ENCODE data around the gene NOL9.
A peak's percentile ranks its signal among the peaks of the same experiment; 100 is the strongest.
"Not testable (repeated sequence)": the region's sequence is repeated elsewhere in the genome, so short reads cannot be mapped to it uniquely, and the experiment has no call there.

NOL9 gene

DNA sequence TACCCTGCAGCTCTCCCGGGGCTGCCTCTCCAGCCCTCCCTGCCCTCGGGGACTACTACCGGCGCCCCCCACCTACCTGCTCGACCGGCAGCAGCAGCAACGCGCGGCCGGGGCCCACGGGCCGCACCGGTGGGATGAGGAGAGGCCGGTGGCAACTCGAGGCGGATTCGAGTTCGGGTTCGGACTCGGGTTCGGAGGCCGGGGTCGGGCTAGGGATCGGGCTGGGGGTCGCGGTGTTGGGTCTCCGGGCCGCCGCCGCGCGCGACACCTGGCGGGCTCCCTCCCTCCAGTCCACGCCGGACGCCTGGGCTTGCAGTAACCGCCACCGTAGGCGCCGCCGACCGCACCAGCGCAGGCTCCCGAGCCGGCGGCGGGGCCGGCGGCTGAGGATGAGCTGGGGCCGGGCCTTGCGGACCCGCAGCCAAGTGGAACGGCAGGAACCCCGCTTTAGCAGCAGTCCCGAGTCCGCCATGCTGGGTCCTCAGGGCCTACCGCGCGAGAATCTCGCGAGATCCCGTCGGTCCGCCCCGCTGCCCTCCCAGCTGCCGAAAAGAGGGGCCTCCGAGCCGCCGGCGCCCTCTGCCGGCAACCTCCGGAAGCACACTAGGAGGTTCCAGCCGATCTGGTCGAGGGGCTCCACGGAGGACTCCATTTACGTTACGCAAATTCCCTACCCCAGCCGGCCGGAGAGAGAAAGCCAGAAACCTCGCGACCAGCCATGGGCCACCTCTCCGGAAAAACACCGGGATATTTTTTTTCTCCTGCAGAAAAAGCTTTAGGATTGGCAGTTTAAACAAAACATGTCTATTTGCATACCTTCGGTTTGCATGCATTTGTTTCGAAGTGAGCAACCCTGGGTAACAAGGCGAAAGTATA lies at the start of gene NOL9:
TSS of gene NOL9 (minus strand) at position 483 of the 876 bp plus-strand sequence. CDS start at position 472, 11 bp downstream.
- peak; percentile 90 for DNase-seq

DNA sequence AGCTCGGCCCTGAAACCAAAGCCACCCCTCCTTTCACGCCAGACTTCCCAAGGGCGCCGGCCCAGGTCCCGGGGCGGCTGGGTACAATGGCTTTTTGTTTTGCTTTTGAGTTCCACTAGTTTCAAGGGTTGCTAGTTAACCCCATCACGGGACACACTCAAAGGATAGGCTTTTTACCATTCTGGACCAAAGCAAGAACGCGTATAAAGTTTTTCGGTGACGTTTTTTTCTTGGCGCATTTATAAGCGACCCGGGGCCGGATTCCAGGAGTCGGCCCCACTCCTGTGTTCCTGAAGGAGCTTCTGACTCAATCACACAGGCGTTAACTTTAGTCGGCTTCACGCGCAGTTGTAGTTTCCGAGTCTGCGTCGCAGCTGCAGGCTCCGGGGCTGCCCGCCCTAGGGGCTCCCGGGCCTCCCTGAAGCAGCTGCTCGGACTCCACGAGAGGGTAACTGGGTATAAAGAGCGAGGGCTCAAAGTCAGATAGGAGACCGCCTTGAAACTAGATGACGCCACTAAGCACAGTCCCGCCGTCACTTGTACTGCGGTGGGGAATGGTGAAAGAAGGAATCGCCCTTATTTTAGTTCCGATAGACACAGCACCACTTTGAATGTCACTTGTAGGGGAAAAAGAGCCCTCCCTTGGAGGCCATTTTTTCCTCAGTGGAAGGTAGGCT lies 49.1 kb upstream of the NOL9 start:
- DNase-seq, result peak; percentile 51

- DNase-seq, result peak; percentile 76
Observed at GRCh38 chr1:6602669-6603237, 48.4 kb upstream of the NOL9 start, which contains the start of gene KLHL21. Gene KLHL21, minus strand, starts transcription at chr1:6602869. Its CDS starts 52 bp downstream, at chr1:6602817.

DNA sequence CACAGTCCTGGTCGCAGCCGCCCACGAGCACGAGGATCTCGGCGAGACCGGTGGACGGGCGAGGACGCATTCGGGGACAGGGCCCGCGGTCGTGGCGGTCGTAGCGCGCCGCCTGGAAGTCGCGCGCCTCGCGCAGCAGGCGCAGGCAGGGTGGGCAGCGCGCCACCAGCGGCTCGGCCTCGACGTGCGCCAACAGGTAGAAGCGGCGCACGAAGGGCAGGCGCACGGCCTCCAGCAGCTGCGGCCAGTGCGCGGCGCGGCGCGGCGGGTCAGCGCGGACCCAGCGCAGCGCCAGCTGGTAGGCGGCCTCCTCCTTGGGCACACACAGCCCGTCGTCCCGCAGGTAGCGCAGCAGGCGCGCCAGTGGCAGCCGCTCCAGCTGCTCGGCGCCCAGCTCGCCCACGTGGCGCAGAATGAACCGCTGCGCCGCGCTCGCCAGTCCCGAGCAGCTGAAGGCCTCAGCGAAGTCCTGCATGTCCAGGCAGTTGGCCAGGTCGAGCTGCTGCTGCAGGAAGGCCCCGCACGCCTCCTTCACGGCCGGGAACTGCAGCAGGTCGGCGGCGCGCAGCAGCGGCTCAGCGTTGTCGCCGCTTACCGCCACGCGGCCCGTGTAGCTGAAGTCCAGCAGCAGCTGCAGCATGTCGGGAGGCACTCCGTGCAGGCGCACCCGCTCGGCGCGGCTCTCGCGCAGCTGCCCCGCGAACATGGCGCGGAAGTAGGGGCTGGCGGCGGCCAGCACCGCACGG lies 47.8 kb upstream of the NOL9 start:
- no peak for DNase-seq

- DNase-seq, result peak; percentile 42
Observed at GRCh38 chr1:6601049-6601922, 47.0 kb upstream of the NOL9 start.

GRCh38 chr1:6600410-6601048 lies 46.2 kb upstream of the NOL9 start:
- DNase-seq, result no peak

DNA sequence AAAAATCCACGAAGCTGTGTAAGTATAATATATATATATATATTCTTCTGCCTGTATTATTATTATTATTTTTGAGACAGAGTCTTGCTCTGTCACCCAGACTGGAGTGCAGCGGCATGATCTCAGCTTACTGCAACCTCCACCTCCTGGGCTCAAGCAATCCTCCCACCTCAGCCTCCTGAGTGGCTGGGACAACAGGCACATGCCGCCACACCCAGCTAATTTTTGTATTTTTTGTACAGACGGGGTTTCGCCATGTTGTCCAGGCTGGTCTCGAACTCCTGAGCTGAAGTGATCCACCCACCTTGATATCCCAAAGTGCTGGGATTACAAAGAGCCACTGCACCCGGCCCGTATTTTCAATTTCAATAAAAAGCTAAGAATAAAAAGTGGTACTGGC lies 45.7 kb upstream of the NOL9 start:
- DNase-seq, result not testable (repeated sequence)

- peak; percentile 23 for DNase-seq
Observed at GRCh38 chr1:6599141-6599975, 45.0 kb upstream of the NOL9 start.

DNA sequence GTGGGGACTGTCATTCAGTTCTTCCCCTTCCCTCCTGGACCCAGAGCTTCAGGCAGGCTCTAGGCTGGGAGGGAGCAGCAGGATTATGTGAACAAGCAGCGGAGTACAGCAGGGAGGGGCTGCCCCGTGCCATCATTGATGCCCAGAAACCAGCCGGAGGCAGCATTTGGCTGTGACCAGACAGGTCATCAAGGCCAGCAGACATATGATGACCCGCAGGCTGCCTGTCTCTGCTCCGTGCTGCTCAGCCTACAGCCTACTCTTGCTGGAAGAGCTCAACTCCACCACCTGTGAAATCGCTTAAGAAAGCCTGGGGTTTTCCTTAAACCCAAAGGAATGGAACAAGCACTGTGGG lies 43.4 kb upstream of the NOL9 start:
- no peak for DNase-seq

DNA sequence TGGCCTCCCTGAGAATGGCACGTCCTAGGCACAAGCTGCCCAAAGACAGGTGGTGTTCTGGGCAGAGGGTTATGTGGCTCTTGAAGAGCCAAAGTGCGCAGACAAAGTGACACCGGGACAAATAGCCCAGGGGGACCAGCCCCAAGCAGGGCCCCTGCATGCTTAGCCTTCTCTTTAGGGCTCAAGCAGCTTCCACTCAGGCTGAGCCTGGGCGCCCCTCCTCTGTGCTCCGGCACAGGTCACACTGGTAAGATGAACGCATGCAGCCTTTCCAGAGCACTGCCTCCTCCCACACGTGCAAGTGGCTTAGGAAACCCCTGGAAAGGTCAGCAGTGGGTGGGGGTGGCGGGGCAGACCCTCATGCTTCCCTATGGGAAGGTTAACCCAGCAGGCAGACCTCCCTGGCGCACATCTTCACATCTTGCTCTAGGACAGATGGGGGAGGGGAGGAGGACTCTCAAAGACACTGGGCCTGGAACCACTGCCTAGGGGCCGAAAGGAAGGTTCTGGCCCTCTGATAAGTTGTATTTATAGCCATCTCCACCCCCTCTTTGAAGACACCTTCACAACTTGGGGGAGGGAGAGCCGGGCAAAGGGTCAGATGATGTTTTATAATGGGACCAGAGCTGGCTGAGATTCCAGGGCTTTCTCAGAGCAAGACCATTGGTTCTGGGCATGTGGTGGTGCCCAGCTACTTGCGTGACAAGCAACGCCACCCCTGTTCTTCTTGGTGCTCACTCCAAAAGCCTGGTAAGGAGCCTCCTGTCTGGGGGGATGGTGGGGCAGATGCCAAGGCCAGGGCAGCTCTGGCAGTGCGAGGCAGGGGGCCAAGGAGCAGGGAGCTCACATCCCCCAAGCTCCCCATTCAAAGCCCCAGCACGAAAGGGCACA lies 42.8 kb upstream of the NOL9 start:
- no peak for DNase-seq

- DNase-seq, result no peak
Observed at GRCh38 chr1:6596351-6596750, 42.0 kb upstream of the NOL9 start.

GRCh38 chr1:6594977-6595740 lies 40.8 kb upstream of the NOL9 start:
- no peak for DNase-seq

DNA sequence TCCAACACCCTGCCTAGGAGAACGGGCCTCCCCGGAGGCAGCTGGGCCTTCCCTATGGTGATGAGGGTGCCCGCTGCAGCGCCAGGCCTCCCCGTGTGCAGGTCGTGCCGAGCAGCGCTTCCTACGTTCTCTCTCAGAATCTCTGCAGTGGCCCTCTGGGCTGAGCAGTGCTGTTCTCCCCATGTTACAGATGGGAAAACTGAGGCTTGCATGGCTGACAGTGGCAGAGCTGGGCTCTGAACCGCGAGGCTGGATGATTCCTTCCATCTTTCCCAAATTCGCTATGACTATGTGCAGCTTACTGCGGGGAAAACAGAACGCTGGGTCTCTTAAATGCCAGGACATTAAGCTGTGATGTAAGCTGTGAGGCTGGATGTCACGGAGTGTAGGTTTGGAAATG lies 39.5 kb upstream of the NOL9 start:
- no peak for DNase-seq

GRCh38 chr1:6592865-6593593 lies 38.7 kb upstream of the NOL9 start:
- no peak for DNase-seq

DNA sequence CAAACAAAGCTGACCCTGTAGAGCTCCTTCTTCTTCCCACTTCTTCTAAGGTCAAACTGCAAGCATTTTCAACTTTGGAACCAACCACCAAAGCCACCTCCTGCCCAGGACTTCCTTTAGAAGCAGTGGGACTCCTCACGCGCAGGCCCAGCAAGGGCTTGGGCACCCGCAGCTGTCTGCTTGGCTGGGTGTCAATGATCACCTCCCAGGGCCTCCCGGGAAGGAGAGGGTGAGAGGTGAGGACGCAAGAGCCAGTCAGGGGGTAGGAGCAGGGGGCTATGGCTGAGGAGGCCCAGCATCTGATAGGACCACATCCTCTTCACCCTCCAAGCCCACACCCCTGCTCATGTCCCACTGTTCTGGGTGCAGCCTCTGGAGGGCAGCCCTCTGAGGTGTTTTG lies 38.1 kb upstream of the NOL9 start:
- no peak for DNase-seq

DNA sequence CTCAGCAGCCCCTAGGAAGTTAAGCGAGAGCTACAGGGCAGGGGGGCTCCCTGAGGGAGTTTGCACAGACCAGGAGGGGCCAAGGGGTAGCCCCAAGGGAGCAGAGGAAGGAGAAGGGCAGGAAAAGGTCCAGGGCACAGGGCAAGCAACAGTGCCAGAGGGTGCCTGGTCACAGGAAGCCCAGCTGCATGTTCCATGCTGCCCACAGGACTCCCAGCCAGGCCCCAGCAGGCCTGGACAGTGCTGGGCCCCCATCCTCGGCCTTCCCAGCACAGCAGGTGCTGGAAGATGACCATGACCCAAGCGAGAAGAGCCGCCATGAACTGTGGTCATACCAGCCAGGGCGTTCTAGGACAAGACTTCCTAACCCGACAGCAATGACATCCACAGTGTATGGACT lies 37.3 kb upstream of the NOL9 start:
- DNase-seq, result no peak

- peak; percentile 4 for DNase-seq
Observed at GRCh38 chr1:6591222-6591621, 36.9 kb upstream of the NOL9 start.

DNA sequence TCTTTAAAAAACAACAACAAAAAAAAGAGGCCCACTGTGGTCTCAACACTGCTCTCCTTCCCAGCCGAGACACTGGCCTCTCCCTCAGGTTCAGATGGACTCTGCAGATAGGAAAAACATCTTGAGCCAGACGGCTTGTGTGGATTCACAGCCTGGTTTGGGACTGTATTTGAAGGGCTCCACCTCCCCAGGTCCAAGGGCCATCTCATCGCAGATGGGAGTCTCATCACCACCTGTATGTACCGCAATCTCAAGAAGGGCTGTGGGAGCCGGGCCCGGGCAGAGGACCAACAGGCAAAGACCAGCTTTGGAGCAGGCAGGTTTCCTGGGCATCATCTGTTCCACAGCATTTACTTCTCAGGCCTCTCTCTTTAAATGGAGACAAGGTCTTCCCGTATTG lies 35.7 kb upstream of the NOL9 start:
- DNase-seq, result no peak
